Testis (tissue), 3 donors: ENCODE results near the gene ZSCAN12. TPM values are rescaled to one million over a fixed set of nuclear protein-coding genes. Genes with fewer than 3 reads are reported as not detected.
A peak's percentile ranks its signal among the peaks of the same experiment; 100 is the strongest.

Experiments
- DNase-seq: peaks from one replicate; pipeline ENCODE4 v3.0.0-alpha.2; 2019
- H3K27ac ChIP-seq, 2 donors: fragments of 200-600 bp; sonication (generic); one replicate each; pipeline ENCODE4 v1.5.1; 2019
- H3K27me3 ChIP-seq: fragments of 200-600 bp; sonication (generic); one replicate; pipeline ENCODE4 v1.5.1; 2019
- H3K36me3 ChIP-seq: fragments of 200-600 bp; sonication (generic); one replicate; pipeline ENCODE4 v1.5.1; 2017; ENCODE audit warnings: low read depth; ENCODE audit errors: missing control alignments
- H3K4me1 ChIP-seq: fragments of 200-600 bp; sonication (generic); one replicate; pipeline ENCODE4 v1.5.1; 2019
- H3K4me3 ChIP-seq, 2 donors: fragments of 200-600 bp; sonication (generic); one replicate each; pipeline ENCODE4 v1.5.1; 2017 to 2019
- H3K9me3 ChIP-seq: fragments of 200-600 bp; sonication (generic); one replicate; pipeline ENCODE4 v1.5.1; 2017
- CTCF ChIP-seq, 3 experiments: fragments of 450-650 bp in 2 of 3; fragments of 200-600 bp in 1 of 3; sonication (generic) in 1 of 3; IDR thresholded peaks; one replicate each; pipeline ENCODE4 v1.5.1; 2016 to 2019; ENCODE audit warnings: antibody characterized with exemption in 3 of 3, mild to moderate bottlenecking in 2 of 3, moderate library complexity in 1 of 3
- POLR2A ChIP-seq: fragments of 450-650 bp; IDR thresholded peaks from one replicate; pipeline ENCODE4 v1.6.1; 2017; ENCODE audit warnings: antibody characterized with exemption, mild to moderate bottlenecking, moderate library complexity
- WGBS, 2 donors: methylation state at CpG; one replicate each; pipeline ENCODE4 v1.1.5; 2018; 5-methylcytosine and 5-hydroxymethylcytosine counted together
- intact Hi-C: fragments of 100-400 bp; cut with DNase I; formaldehyde crosslinking; loops from one replicate; pipeline ENCODE4 v1.15.1; 2023; ENCODE audit warnings: low total_unique reads
- polyA plus RNA-seq: library from polyadenylated mRNA; stranded (reverse); fragments of 350-450 nt; fragmentation: Illumina TruSeq; extraction: RNeasy Lipid Tissue Mini Kit (QIAGEN cat#74804); gene quantifications from one replicate; pipeline ENCODE4 v1.2.3, GENCODE V29; 2014; ENCODE audit warnings: low read depth, low replicate concordance; ENCODE audit not compliant: insufficient read depth
- total RNA-seq, 2 donors: library from RNA; depleted of rRNA; stranded (reverse); fragments of >200 nt; gene quantifications; one replicate each; pipeline ENCODE4 v1.2.3, GENCODE V29; 2016

ZSCAN12 gene
- total and polyA plus RNA-seq, 3 donors from 2014 or later, result 7.0 to 12.3 (median 12.2) TPM

DNA sequence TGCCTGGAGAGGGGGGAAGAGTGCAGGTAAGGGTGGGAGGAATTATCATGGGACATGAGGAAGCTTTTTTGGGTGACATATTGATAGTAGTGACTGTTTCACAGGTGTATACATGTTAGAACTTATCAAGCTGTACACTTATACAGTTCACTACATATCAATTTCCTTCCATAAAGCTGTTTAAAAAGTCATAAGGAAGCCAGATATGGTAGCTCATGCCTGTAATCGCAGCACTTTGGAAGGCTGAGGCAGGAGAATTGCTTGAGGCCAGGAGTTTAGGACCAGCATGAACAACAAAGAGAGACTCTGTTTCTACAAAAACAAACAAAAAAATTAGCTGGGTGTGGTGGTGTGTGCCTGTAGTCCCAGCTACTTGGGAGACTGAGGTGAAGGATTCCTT is 21.7 kb downstream of the ZSCAN12 start:
- no peaks in the 10 kb centered on the region for H3K36me3 ChIP-seq
- intact Hi-C loops, result no loop called here
- WGBS, 2 donors, result 95 to 100% methylated on average over 1 of the region's 1 CpG

GRCh38 chr6:28373925-28374324 is 25.6 kb downstream of the ZSCAN12 start:
- H3K36me3 ChIP-seq, result no peaks in the 10 kb centered on the region
- no peak for TF ChIP-seq POLR2A
- TF ChIP-seq CTCF (IDR thresholded peaks at IDR 0.05), result no peak

More for the DNA sequence above, 21.7 kb downstream of the ZSCAN12 start:
- H3K27me3 ChIP-seq, result no peaks in the 10 kb centered on the region
- no peak for DNase-seq
- H3K4me1 ChIP-seq, result no peaks in the 10 kb centered on the region
- H3K9me3 ChIP-seq, result no peaks in the 10 kb centered on the region
- TF ChIP-seq POLR2A, result no peak
- no peak for TF ChIP-seq CTCF (IDR thresholded peaks at IDR 0.05)
- no peak overlapping the region for H3K4me3 ChIP-seq
- no peak overlapping the region for H3K27ac ChIP-seq

DNA sequence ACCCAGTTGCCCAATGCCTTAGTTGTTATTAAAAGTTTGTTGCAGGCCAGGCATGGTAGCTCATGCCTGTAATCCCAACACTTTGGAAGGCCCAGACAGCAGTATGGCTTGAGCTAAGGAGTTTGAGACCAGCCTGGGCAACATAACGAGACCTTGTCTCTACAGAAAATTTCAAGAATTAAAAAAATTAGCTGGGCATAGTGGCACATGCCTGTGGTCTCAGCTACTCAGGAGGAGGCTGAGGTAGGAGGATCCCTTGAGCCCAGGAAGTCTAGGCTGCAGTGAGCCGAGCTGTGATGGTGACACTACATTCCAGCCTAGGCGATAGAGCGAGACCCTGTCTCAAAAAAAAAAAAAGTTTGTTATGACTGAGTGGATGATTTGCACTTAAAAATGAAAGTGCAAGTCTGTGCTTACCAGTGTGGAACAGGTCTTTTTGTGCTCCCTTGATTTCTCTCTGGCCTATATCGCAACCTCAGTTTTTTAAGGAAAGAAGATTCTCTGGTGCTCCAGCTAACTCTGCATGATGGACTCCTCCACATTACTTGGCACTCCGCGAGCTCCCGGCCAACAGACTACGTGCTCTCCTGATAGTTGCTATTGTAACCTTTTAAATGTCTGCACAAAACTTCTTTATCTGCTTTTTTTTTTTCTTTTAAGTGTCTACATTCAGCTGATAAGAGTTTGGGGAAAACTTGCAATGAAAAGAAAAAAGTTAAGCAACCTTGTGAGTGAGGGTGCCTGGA is 27.7 kb downstream of the ZSCAN12 start:
- intact Hi-C loops, result no loop called here
- no peak overlapping the region for H3K4me3 ChIP-seq
- TF ChIP-seq CTCF (IDR thresholded peaks at IDR 0.05) (no peak), POLR2A (no peak)
- H3K4me1 ChIP-seq, result no peaks in the 10 kb centered on the region
- peak; percentile 83 for DNase-seq
- no peak overlapping the region for H3K27ac ChIP-seq
- no peaks in the 10 kb centered on the region for H3K36me3 ChIP-seq
- H3K9me3 ChIP-seq, result no peaks in the 10 kb centered on the region
- H3K27me3 ChIP-seq, result no peaks in the 10 kb centered on the region
- WGBS, 2 donors, result 59 to 62% methylated on average over 9 of the region's 9 CpGs

More at GRCh38 chr6:28373925-28374324, 25.6 kb downstream of the ZSCAN12 start:
- no peaks in the 10 kb centered on the region for H3K9me3 ChIP-seq
- intact Hi-C loops, result no loop called here
- H3K4me1 ChIP-seq, result no peaks in the 10 kb centered on the region
- no peak overlapping the region for H3K27ac ChIP-seq
- no peak for DNase-seq
- WGBS, 2 donors, result 73 to 83% methylated on average over 1 of the region's 1 CpG
- H3K27me3 ChIP-seq, result no peaks in the 10 kb centered on the region
- H3K4me3 ChIP-seq, result no peak overlapping the region

- 88 to 91% methylated on average over 1 of the region's 1 CpG for WGBS, 2 donors
- Histone ChIP-seq H3K4me1 (no peaks in the 10 kb centered on the region), H3K9me3 (no peaks in the 10 kb centered on the region), H3K4me3 (no peak overlapping the region), H3K27me3 (no peaks in the 10 kb centered on the region), H3K27ac (no peak overlapping the region), H3K36me3 (no peaks in the 10 kb centered on the region)
- intact Hi-C loops, result no loop called here
- DNase-seq, result no peak
- TF ChIP-seq POLR2A (no peak), CTCF (IDR thresholded peaks at IDR 0.05) (no peak)
Observed at GRCh38 chr6:28371280-28371679, 28.3 kb downstream of the ZSCAN12 start.

DNA sequence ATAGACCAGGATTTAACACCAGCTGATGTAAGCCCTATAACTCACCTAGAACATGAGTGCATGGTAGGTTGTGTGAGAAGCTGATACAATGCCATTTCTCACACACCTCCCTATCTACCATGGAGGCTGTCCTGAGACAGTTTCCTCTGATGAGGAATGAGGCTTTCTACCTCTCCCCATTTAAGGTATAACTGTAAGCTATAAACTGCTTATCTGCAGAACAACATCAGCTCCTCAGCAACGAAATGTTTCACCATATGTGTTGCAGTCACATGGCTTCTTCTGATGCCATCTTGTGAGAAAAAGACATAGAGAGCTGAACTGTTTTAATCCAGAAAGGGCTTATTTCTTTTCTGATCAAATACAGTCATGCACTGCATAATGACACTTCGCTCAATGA is 29.1 kb downstream of the ZSCAN12 start:
- 70 to 77% methylated on average over 2 of the region's 2 CpGs for WGBS, 2 donors

More for the DNA sequence above, 29.1 kb downstream of the ZSCAN12 start:
- TF ChIP-seq CTCF (IDR thresholded peaks at IDR 0.05) (no peak), POLR2A (no peak)
- H3K9me3 ChIP-seq, result no peaks in the 10 kb centered on the region
- H3K27ac ChIP-seq, result no peak overlapping the region
- no peaks in the 10 kb centered on the region for H3K4me1 ChIP-seq
- H3K36me3 ChIP-seq, result no peaks in the 10 kb centered on the region
- H3K27me3 ChIP-seq, result no peaks in the 10 kb centered on the region
- no peak overlapping the region for H3K4me3 ChIP-seq
- intact Hi-C loops, result no loop called here
- no peak for DNase-seq
